PC-3 (cell line): ENCODE results near the gene MED13L. TPM values are rescaled to one million over a fixed set of nuclear protein-coding genes. Genes with fewer than 3 reads are reported as not detected.

Experiments
- ATAC-seq: fragments of 200-7000 bp; cut with Tn5 transposase; 2 replicates; pipeline ENCODE4 v1.9.1; 2020; ENCODE audit warnings: mild to moderate bottlenecking, moderate library complexity
- BruUV-seq: library from RNA; stranded (reverse); fragments of 400-500 nt; replicated peaks from 2 replicates; lab custom pipeline; 2021; lab: Mats Ljungman, UMichigan
- CTCF ChIA-PET: fragments of 300-600 bp; sonication (Branson Sonifier 250); formaldehyde crosslinking; loops from one replicate; lab custom pipeline; 2022; ENCODE audit warnings: antibody characterized with exemption; lab: Charles Lee
- POLR2A ChIA-PET: fragments of 300-600 bp; sonication (Branson Sonifier 250); formaldehyde crosslinking; loops from one replicate; lab custom pipeline; 2022; ENCODE audit warnings: antibody characterized with exemption; ENCODE audit not compliant: unreplicated experiment; lab: Charles Lee
- DNase-seq: peaks from one replicate; pipeline ENCODE4 v3.0.0-alpha.2; 2015
- H2AFZ ChIP-seq: fragments of 300-600 bp; sonication (generic); 2 replicates; pipeline ENCODE4 v1.6.0; 2016; ENCODE audit warnings: antibody characterized with exemption, low read length
- H3F3A ChIP-seq: fragments of 300-600 bp; sonication (generic); one replicate; pipeline ENCODE4 v1.6.0; 2017; ENCODE audit warnings: antibody characterized with exemption, low read length, control low read depth, mild to moderate bottlenecking; ENCODE audit not compliant: unreplicated experiment
- H3K27ac ChIP-seq: fragments of 300-600 bp; sonication (generic); 2 replicates; pipeline ENCODE4 v1.5.1; 2016; ENCODE audit warnings: mild to moderate bottlenecking, low read length
- H3K27me3 ChIP-seq: fragments of 300-600 bp; sonication (generic); 2 replicates; pipeline ENCODE4 v1.6.1; 2016; ENCODE audit warnings: low read length, mixed read lengths
- H3K36me3 ChIP-seq: fragments of 300-600 bp; sonication (generic); 2 replicates; pipeline ENCODE4 v1.6.1; 2016; ENCODE audit warnings: low read depth, mixed run types, low read length, mixed read lengths
- H3K4me1 ChIP-seq: fragments of 300-600 bp; sonication (generic); 2 replicates; pipeline ENCODE4 v1.5.1; 2016; ENCODE audit warnings: low read length; ENCODE audit not compliant: insufficient read depth
- H3K4me2 ChIP-seq: fragments of 300-600 bp; sonication (generic); 2 replicates; pipeline ENCODE4 v1.6.0; 2016; ENCODE audit warnings: low read length
- H3K4me3 ChIP-seq: fragments of 300-600 bp; sonication (generic); 2 replicates; pipeline ENCODE4 v1.5.1; 2016; ENCODE audit warnings: mild to moderate bottlenecking, low read length, mixed read lengths
- H3K79me2 ChIP-seq: fragments of 300-600 bp; sonication (generic); 2 replicates; pipeline ENCODE4 v1.6.1; 2017; ENCODE audit warnings: low read length, mixed read lengths
- H3K9ac ChIP-seq: fragments of 300-600 bp; sonication (generic); 2 replicates; pipeline ENCODE4 v1.6.0; 2016; ENCODE audit warnings: mild to moderate bottlenecking, low read length
- H3K9me2 ChIP-seq: fragments of 300-600 bp; sonication (generic); replicated peaks from 2 replicates; pipeline ENCODE4 v1.6.1; 2016; ENCODE audit warnings: mixed run types, low read length, mixed read lengths
- H3K9me3 ChIP-seq: fragments of 300-600 bp; sonication (generic); 2 replicates; pipeline ENCODE4 v1.6.1; 2016; ENCODE audit warnings: low read length, mixed read lengths
- H4K20me1 ChIP-seq: fragments of 300-600 bp; sonication (generic); 2 replicates; pipeline ENCODE4 v1.6.1; 2016; ENCODE audit warnings: low read length, mixed read lengths
- EZH2 ChIP-seq: fragments of 300-600 bp; sonication (generic); IDR thresholded peaks from one replicate; pipeline ENCODE4 v1.6.1; 2017; ENCODE audit warnings: antibody characterized with exemption, mild to moderate bottlenecking, low read length; ENCODE audit not compliant: unreplicated experiment
- EZH2phosphoT487 ChIP-seq: fragments of 300-600 bp; sonication (generic); IDR thresholded peaks from 2 replicates; pipeline ENCODE4 v1.6.1; 2018; ENCODE audit warnings: mild to moderate bottlenecking, antibody characterized with exemption, low read length, borderline replicate concordance
- intact Hi-C: fragments of 100-400 bp; cut with micrococcal nuclease; formaldehyde crosslinking; loops from 2 replicates; pipeline ENCODE4 v1.9.0; 2023
- total RNA-seq: library from RNA; depleted of rRNA; stranded (reverse); fragments of >200 nt; gene quantifications from 2 replicates; pipeline ENCODE4 v1.2.3, GENCODE V29; 2014
- TF ChIP-seq, protein P1 (sequence below): fragments of 300-600 bp; sonication (generic); conservative IDR thresholded peaks from 2 replicates; pipeline ENCODE4 v1.5.1; 2017; ENCODE audit warnings: antibody characterized with exemption, low read depth, mild to moderate bottlenecking, low read length

The MED13L gene
- total RNA-seq, 1 experiment from 2014 or later, result 61.2 TPM

DNA sequence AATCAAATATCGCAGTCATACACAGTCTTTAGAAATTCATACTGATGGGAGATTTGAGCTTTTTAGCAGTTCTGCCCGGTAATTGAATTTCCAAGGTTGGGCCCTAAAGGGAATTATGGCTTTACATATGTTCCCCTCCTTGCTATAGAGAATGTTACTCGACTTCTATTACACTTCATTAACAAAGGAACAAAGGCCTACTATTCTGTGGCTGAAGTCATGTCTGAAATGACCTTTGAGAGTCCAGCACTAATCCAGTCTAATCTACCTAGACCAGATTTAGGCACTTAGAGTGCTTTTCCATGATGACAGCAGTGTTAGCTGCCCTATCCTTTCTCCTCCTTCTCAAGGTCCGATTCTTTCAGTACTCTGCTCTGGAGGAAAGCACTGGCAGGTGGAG is 305.3 kb downstream of the MED13L start:
- no peak for TF ChIP-seq EZH2
- TF ChIP-seq EZH2phosphoT487, result no peak
- TF ChIP-seq, protein P1, sequence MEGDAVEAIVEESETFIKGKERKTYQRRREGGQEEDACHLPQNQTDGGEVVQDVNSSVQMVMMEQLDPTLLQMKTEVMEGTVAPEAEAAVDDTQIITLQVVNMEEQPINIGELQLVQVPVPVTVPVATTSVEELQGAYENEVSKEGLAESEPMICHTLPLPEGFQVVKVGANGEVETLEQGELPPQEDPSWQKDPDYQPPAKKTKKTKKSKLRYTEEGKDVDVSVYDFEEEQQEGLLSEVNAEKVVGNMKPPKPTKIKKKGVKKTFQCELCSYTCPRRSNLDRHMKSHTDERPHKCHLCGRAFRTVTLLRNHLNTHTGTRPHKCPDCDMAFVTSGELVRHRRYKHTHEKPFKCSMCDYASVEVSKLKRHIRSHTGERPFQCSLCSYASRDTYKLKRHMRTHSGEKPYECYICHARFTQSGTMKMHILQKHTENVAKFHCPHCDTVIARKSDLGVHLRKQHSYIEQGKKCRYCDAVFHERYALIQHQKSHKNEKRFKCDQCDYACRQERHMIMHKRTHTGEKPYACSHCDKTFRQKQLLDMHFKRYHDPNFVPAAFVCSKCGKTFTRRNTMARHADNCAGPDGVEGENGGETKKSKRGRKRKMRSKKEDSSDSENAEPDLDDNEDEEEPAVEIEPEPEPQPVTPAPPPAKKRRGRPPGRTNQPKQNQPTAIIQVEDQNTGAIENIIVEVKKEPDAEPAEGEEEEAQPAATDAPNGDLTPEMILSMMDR, result no peak
- Histone ChIP-seq H3K27me3 (no peaks in the 10 kb centered on the region), H3K4me1 (no peaks in the 10 kb centered on the region), H3K79me2 (no peaks in the 10 kb centered on the region), H3K9me3 (no peaks in the 10 kb centered on the region), H3K9me2 (no peaks in the 10 kb centered on the region), H3K4me2 (no peak overlapping the region), H3K36me3 (peaks cover 51% of the 10 kb centered on the region), H3F3A (no peaks in the 10 kb centered on the region), H3K27ac (no peak overlapping the region), H3K9ac (no peak overlapping the region), H3K4me3 (no peak overlapping the region), H4K20me1 (no peaks in the 10 kb centered on the region), H2AFZ (no peak overlapping the region)
- BruUV-seq, result no TSS peak
- ATAC-seq (no peak), DNase-seq (no peak)
- intact Hi-C loops, result no loop called here
- ChIA-PET POLR2A (no interaction called here), CTCF (no interaction called here)

DNA sequence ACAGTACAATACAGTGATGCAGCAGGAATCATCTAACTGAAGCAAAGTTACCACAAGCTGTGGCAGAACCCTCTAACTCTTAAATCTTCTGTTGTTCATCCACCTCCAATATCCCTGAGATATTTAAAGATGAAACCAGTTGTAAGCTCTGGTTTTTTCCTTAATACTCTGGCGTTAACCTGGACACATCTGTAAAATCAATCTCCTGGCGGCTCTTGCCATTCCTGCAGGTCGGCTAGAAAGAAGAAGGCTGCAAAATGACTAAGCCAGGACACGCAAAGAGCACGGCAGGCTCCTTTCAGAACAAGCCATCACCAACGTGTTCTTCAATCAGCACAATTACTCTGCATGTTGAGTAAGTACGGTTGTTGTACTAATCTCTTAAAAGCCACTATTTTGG is 309.3 kb downstream of the MED13L start:
- no peaks in the 10 kb centered on the region for H3K79me2 ChIP-seq
- ChIA-PET POLR2A (no interaction called here), CTCF (no interaction called here)
- intact Hi-C loops, result no loop called here
- no TSS peak for BruUV-seq
- peaks cover 61% of the 10 kb centered on the region for H3K36me3 ChIP-seq
- H3F3A ChIP-seq, result no peaks in the 10 kb centered on the region
- H3K27me3 ChIP-seq, result no peaks in the 10 kb centered on the region
- DNase-seq (no peak), ATAC-seq (no peak)
- TF ChIP-seq, protein P1, result no peak
- no peak for TF ChIP-seq EZH2phosphoT487
- TF ChIP-seq EZH2, result no peak
- H3K4me3 ChIP-seq, result no peak overlapping the region
- no peak overlapping the region for H3K9ac ChIP-seq
- H3K9me2 ChIP-seq, result no peaks in the 10 kb centered on the region
- H3K4me1 ChIP-seq, result 0 out of 2 replicates have a peak, but pooled peaks cover 2% of the 10 kb centered on the region
- no peak overlapping the region for H3K27ac ChIP-seq
- no peaks in the 10 kb centered on the region for H3K9me3 ChIP-seq
- H4K20me1 ChIP-seq, result no peaks in the 10 kb centered on the region
- H3K4me2 ChIP-seq, result no peak overlapping the region
- H2AFZ ChIP-seq, result no peak overlapping the region

DNA sequence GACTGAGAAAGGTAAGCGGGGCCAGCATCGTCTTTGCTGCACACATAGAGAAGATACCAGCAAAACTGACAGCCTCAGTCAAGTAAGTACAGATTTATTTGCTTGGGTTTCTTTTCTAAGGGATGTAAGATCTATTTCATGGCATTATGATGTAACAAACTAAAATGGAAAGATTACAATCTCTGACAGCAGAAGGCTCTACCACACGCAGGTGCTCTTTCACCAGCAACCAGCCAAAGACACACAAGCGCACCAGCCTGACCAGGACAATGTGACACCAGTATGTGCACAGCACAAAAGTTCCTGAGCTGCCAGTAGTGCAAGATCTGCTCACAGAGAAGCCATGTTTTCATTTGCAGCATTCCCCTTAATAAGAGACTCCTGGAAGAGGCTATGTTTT is 311.1 kb downstream of the MED13L start:
- H3K4me2 ChIP-seq, result no peak overlapping the region
- intact Hi-C loops, result no loop called here
- 0 out of 2 replicates have a peak, but pooled peaks cover 5% of the 10 kb centered on the region for H3K4me1 ChIP-seq
- no peaks in the 10 kb centered on the region for H3K79me2 ChIP-seq
- H3K9me2 ChIP-seq, result no peaks in the 10 kb centered on the region
- H4K20me1 ChIP-seq, result no peaks in the 10 kb centered on the region
- H3K9ac ChIP-seq, result no peak overlapping the region
- no peak overlapping the region for H3K4me3 ChIP-seq
- ATAC-seq (no peak), DNase-seq (no peak)
- no TSS peak for BruUV-seq
- no peaks in the 10 kb centered on the region for H3K9me3 ChIP-seq
- H3K36me3 ChIP-seq, result peaks cover 48% of the 10 kb centered on the region
- H3F3A ChIP-seq, result no peaks in the 10 kb centered on the region
- ChIA-PET POLR2A (no interaction called here), CTCF (no interaction called here)
- no peak overlapping the region for H2AFZ ChIP-seq
- no peak overlapping the region for H3K27ac ChIP-seq
- H3K27me3 ChIP-seq, result no peaks in the 10 kb centered on the region
- no peak for TF ChIP-seq EZH2phosphoT487
